Measurements from ENCODE around the gene PIGN.
"Not testable (repeated sequence)": the region's sequence is repeated elsewhere in the genome, so short reads cannot be mapped to it uniquely, and the experiment has no call there.

The PIGN gene

GRCh38 chr18:62060820-62061219 is 126.0 kb downstream of the PIGN start:
- no peak for DNase-seq (ENCODE audit: low read depth)

GRCh38 chr18:62054929-62055498 is 131.8 kb downstream of the PIGN start:
- DNase-seq (ENCODE audit: low read depth) = no peak

GRCh38 chr18:62048279-62048678 is 138.6 kb downstream of the PIGN start:
- no peak for DNase-seq (ENCODE audit: low read depth)

- DNase-seq (ENCODE audit: low read depth) = no peak
These were observed 141.5 kb downstream of the PIGN start for GRCh38 chr18:62045316-62045715.

- peak; percentile 48 for DNase-seq (ENCODE audit: low read depth)
These were observed 142.3 kb downstream of the PIGN start for GRCh38 chr18:62044490-62045000.

- DNase-seq (ENCODE audit: low read depth) = peak; percentile 57
These were observed 148.7 kb downstream of the PIGN start for GRCh38 chr18:62037989-62038778.

- DNase-seq (ENCODE audit: low read depth) = peak; percentile 24
These were observed 149.7 kb downstream of the PIGN start for GRCh38 chr18:62037012-62037742.

- not testable (repeated sequence) for DNase-seq (ENCODE audit: low read depth)
These were observed 152.6 kb downstream of the PIGN start for GRCh38 chr18:62034286-62034685.

GRCh38 chr18:62033756-62034155 is 153.1 kb downstream of the PIGN start:
- DNase-seq (ENCODE audit: low read depth) = no peak

- DNase-seq (ENCODE audit: low read depth) = no peak
These were observed 153.6 kb downstream of the PIGN start for GRCh38 chr18:62033207-62033606.

GRCh38 chr18:62030091-62030985 is 156.5 kb downstream of the PIGN start:
- DNase-seq (ENCODE audit: low read depth) = peak; percentile 89

- DNase-seq (ENCODE audit: low read depth) = no peak
These were observed 158.1 kb downstream of the PIGN start for GRCh38 chr18:62028715-62029114.

- no peak for DNase-seq (ENCODE audit: low read depth)
These were observed 158.8 kb downstream of the PIGN start for GRCh38 chr18:62027914-62028520.

GRCh38 chr18:62026586-62026985 is 160.3 kb downstream of the PIGN start:
- peak; percentile 82 for DNase-seq (ENCODE audit: low read depth)

GRCh38 chr18:62024983-62025382 is 161.9 kb downstream of the PIGN start:
- DNase-seq (ENCODE audit: low read depth) = no peak

GRCh38 chr18:62023536-62023935 is 163.3 kb downstream of the PIGN start:
- DNase-seq (ENCODE audit: low read depth) = no peak

GRCh38 chr18:62018759-62019041 is 168.2 kb downstream of the PIGN start:
- no peak for DNase-seq (ENCODE audit: low read depth)

GRCh38 chr18:62018034-62018758 is 168.7 kb downstream of the PIGN start:
- DNase-seq (ENCODE audit: low read depth) = no peak

- no peak for DNase-seq (ENCODE audit: low read depth)
These were observed 169.2 kb downstream of the PIGN start for GRCh38 chr18:62017618-62018017.

GRCh38 chr18:62011416-62011815 is 175.4 kb downstream of the PIGN start:
- no peak for DNase-seq (ENCODE audit: low read depth)

GRCh38 chr18:62009521-62009920 is 177.3 kb downstream of the PIGN start:
- peak; percentile 14 for DNase-seq (ENCODE audit: low read depth)
